ENCODE measurements around the gene PTPRJ. TPM values are rescaled to one million over a fixed set of nuclear protein-coding genes. Genes with fewer than 3 reads are reported as not detected.

Gene PTPRJ
- total and polyA plus RNA-seq, 2 of the 13 experiments (the other 11 are each of a cell fraction or from before 2014, with no cell fraction given), result 1.0 to 1.2 TPM

GRCh38 chr11:48110509-48110766 is 130.1 kb downstream of the PTPRJ start:
- peaks cover 10% of the 10 kb centered on the region for H3K4me1 ChIP-seq (ENCODE audit: insufficient read depth, low read length)
- no peak overlapping the region for H3K27ac ChIP-seq (ENCODE audit: extremely low read length, insufficient read depth, low read length)
- ChIA-PET CTCF (ENCODE audit: low intra/inter-chr PET ratio, low total read pairs) (interaction anchor here (1.0 to 2.8 kb wide), 3 partner anchors 115 to 176 kb away, joined by 3 to 57 read pairs (median 8); no protein-coding TSS in a partner anchor), POLR2A (no interaction called here)
- BruUV-seq (replicated peaks), result no TSS peak
- DNase-seq (ENCODE audit: low spot score), result no peak
- no peaks in the 10 kb centered on the region for H3K36me3 ChIP-seq (replicated peaks in 1 of 2; ENCODE audit: control insufficient read depth in 1 of 2, insufficient read depth in 2 of 2, low read length in 2 of 2)
- in situ Hi-C loops (cut with HindIII; ENCODE audit: extremely low pct_ligation_motif_present, low pct_unique_long_range_greater_than_20kb) (loop anchor here (5.0 to 10.0 kb wide), 2 partner anchors 146 to 173 kb away; no protein-coding TSS in a partner anchor), intact Hi-C loops (cut with micrococcal nuclease; ENCODE audit: unreplicated experiment) (loop anchor here (1.0 kb wide), 1 partner anchor 176 kb away; no protein-coding TSS in a partner anchor)
- no peak overlapping the region for H3K4me3 ChIP-seq (replicated peaks in 1 of 3; ENCODE audit: insufficient read depth in 1 of 3, low read depth in 2 of 3, low read length in 3 of 3)
- no peaks in the 10 kb centered on the region for H3K79me2 ChIP-seq (ENCODE audit: insufficient read depth, low read length)
- no peak overlapping the region for H2AFZ ChIP-seq (ENCODE audit: low read length)
- ATAC-seq, result no peak
- no peak for TF ChIP-seq ZBTB25 (CRISPR knock-in tag; IDR thresholded peaks at IDR 0.05)
- TF ChIP-seq ZSCAN31 (CRISPR knock-in tag; IDR thresholded peaks at IDR 0.05; ENCODE audit: low read depth), result no peak
- TF ChIP-seq NFE2L2 (IDR thresholded peaks at IDR 0.05; ENCODE audit: low read length), result no peak
- no peak for TF ChIP-seq SIX1 (CRISPR knock-in tag; IDR thresholded peaks at IDR 0.05; ENCODE audit: borderline replicate concordance)
- TF ChIP-seq MTA3 (CRISPR knock-in tag; IDR thresholded peaks at IDR 0.05), result no peak
- TF ChIP-seq MTERF4 (CRISPR knock-in tag; IDR thresholded peaks at IDR 0.05), result no peak
- no peak for TF ChIP-seq SMAD1 (CRISPR knock-in tag; IDR thresholded peaks at IDR 0.05; ENCODE audit: borderline replicate concordance, low read depth)
- H4K20me1 ChIP-seq (ENCODE audit: insufficient read depth, low read length), result no peaks in the 10 kb centered on the region
- peaks cover 12% of the 10 kb centered on the region for H3K9me3 ChIP-seq (ENCODE audit: low read length)
- H3K27me3 ChIP-seq (ENCODE audit: control insufficient read depth in 1 of 2, insufficient read depth in 2 of 2, low read length in 2 of 2), result no peaks in the 10 kb centered on the region
- H3K9ac ChIP-seq (ENCODE audit: insufficient read depth, low read depth, low read length), result no peak overlapping the region
- no peak for FAIRE-seq
- 22% methylated on average over 2 of the region's 2 CpGs for WGBS (ENCODE audit: low lambda C conversion rate)
- no peak overlapping the region for H3K4me2 ChIP-seq (ENCODE audit: low read depth, low read length)

- Histone ChIP-seq H3K27me3 (ENCODE audit: control insufficient read depth in 1 of 2, insufficient read depth in 2 of 2, low read length in 2 of 2) (no peaks in the 10 kb centered on the region), H3K4me1 (ENCODE audit: insufficient read depth, low read length) (peaks cover 10% of the 10 kb centered on the region), H2AFZ (ENCODE audit: low read length) (no peak overlapping the region), H3K27ac (ENCODE audit: extremely low read length, insufficient read depth, low read length) (no peak overlapping the region), H3K9me3 (ENCODE audit: low read length) (peaks cover 12% of the 10 kb centered on the region), H3K9ac (ENCODE audit: insufficient read depth, low read depth, low read length) (no peak overlapping the region), H4K20me1 (ENCODE audit: insufficient read depth, low read length) (no peaks in the 10 kb centered on the region), H3K4me2 (ENCODE audit: low read depth, low read length) (no peak overlapping the region), H3K4me3 (replicated peaks in 1 of 3; ENCODE audit: insufficient read depth in 1 of 3, low read depth in 2 of 3, low read length in 3 of 3) (no peak overlapping the region), H3K79me2 (ENCODE audit: insufficient read depth, low read length) (no peaks in the 10 kb centered on the region), H3K36me3 (replicated peaks in 1 of 2; ENCODE audit: control insufficient read depth in 1 of 2, insufficient read depth in 2 of 2, low read length in 2 of 2) (no peaks in the 10 kb centered on the region)
- in situ Hi-C loops (cut with HindIII; ENCODE audit: extremely low pct_ligation_motif_present, low pct_unique_long_range_greater_than_20kb), result loop anchor here (5.0 to 10.0 kb wide), 2 partner anchors 147 to 175 kb away; no protein-coding TSS in a partner anchor
- FAIRE-seq, result no peak
- intact Hi-C loops (cut with micrococcal nuclease; ENCODE audit: unreplicated experiment), result no loop called here
- no peak for ATAC-seq
- CTCF ChIA-PET (ENCODE audit: low intra/inter-chr PET ratio, low total read pairs), result no interaction called here
- 0% methylated on average over 1 of the region's 3 CpGs for WGBS (ENCODE audit: low lambda C conversion rate)
- POLR2A ChIA-PET, result no interaction called here
- no TSS peak for BruUV-seq (replicated peaks)
- no peak for DNase-seq (ENCODE audit: low spot score)
- TF ChIP-seq TCF12 (IDR thresholded peaks at IDR 0.05), result no peak
- TF ChIP-seq TCF12 (CRISPR knock-in tag; IDR thresholded peaks at IDR 0.05), result no peak
- no peak for TF ChIP-seq SIN3B (IDR thresholded peaks at IDR 0.05; ENCODE audit: low read length)
- no peak for TF ChIP-seq GLMP (CRISPR knock-in tag; IDR thresholded peaks at IDR 0.05; ENCODE audit: borderline replicate concordance)
- TF ChIP-seq NPAS2 (CRISPR knock-in tag; IDR thresholded peaks at IDR 0.05; ENCODE audit: borderline replicate concordance), result no peak
- no peak for TF ChIP-seq ZNF138 (CRISPR knock-in tag; IDR thresholded peaks at IDR 0.05; ENCODE audit: low read depth)
Observed at GRCh38 chr11:48111891-48112290, 131.5 kb downstream of the PTPRJ start.
